PC-3 (cell line): ENCODE measurements around the gene NNAT. TPM values are rescaled to one million over a fixed set of nuclear protein-coding genes. Genes with fewer than 3 reads are reported as not detected.

Experiments
- ATAC-seq: fragments of 200-7000 bp; cut with Tn5 transposase; 2 replicates; pipeline ENCODE4 v1.9.1; 2020; ENCODE audit warnings: mild to moderate bottlenecking, moderate library complexity
- BruUV-seq: library from RNA; stranded (reverse); fragments of 400-500 nt; replicated peaks from 2 replicates; lab custom pipeline; 2021; lab: Mats Ljungman, UMichigan
- CTCF ChIA-PET: fragments of 300-600 bp; sonication (Branson Sonifier 250); formaldehyde crosslinking; loops from one replicate; lab custom pipeline; 2022; ENCODE audit warnings: antibody characterized with exemption; lab: Charles Lee
- POLR2A ChIA-PET: fragments of 300-600 bp; sonication (Branson Sonifier 250); formaldehyde crosslinking; loops from one replicate; lab custom pipeline; 2022; ENCODE audit warnings: antibody characterized with exemption; ENCODE audit not compliant: unreplicated experiment; lab: Charles Lee
- DNase-seq: peaks from one replicate; pipeline ENCODE4 v3.0.0-alpha.2; 2015
- H2AFZ ChIP-seq: fragments of 300-600 bp; sonication (generic); 2 replicates; pipeline ENCODE4 v1.6.0; 2016; ENCODE audit warnings: antibody characterized with exemption, low read length
- H3F3A ChIP-seq: fragments of 300-600 bp; sonication (generic); one replicate; pipeline ENCODE4 v1.6.0; 2017; ENCODE audit warnings: antibody characterized with exemption, low read length, control low read depth, mild to moderate bottlenecking; ENCODE audit not compliant: unreplicated experiment
- H3K27ac ChIP-seq: fragments of 300-600 bp; sonication (generic); 2 replicates; pipeline ENCODE4 v1.5.1; 2016; ENCODE audit warnings: mild to moderate bottlenecking, low read length
- H3K27me3 ChIP-seq: fragments of 300-600 bp; sonication (generic); 2 replicates; pipeline ENCODE4 v1.6.1; 2016; ENCODE audit warnings: low read length, mixed read lengths
- H3K36me3 ChIP-seq: fragments of 300-600 bp; sonication (generic); 2 replicates; pipeline ENCODE4 v1.6.1; 2016; ENCODE audit warnings: low read depth, mixed run types, low read length, mixed read lengths
- H3K4me1 ChIP-seq: fragments of 300-600 bp; sonication (generic); 2 replicates; pipeline ENCODE4 v1.5.1; 2016; ENCODE audit warnings: low read length; ENCODE audit not compliant: insufficient read depth
- H3K4me2 ChIP-seq: fragments of 300-600 bp; sonication (generic); 2 replicates; pipeline ENCODE4 v1.6.0; 2016; ENCODE audit warnings: low read length
- H3K4me3 ChIP-seq: fragments of 300-600 bp; sonication (generic); 2 replicates; pipeline ENCODE4 v1.5.1; 2016; ENCODE audit warnings: mild to moderate bottlenecking, low read length, mixed read lengths
- H3K79me2 ChIP-seq: fragments of 300-600 bp; sonication (generic); 2 replicates; pipeline ENCODE4 v1.6.1; 2017; ENCODE audit warnings: low read length, mixed read lengths
- H3K9ac ChIP-seq: fragments of 300-600 bp; sonication (generic); 2 replicates; pipeline ENCODE4 v1.6.0; 2016; ENCODE audit warnings: mild to moderate bottlenecking, low read length
- H3K9me2 ChIP-seq: fragments of 300-600 bp; sonication (generic); replicated peaks from 2 replicates; pipeline ENCODE4 v1.6.1; 2016; ENCODE audit warnings: mixed run types, low read length, mixed read lengths
- H3K9me3 ChIP-seq: fragments of 300-600 bp; sonication (generic); 2 replicates; pipeline ENCODE4 v1.6.1; 2016; ENCODE audit warnings: low read length, mixed read lengths
- H4K20me1 ChIP-seq: fragments of 300-600 bp; sonication (generic); 2 replicates; pipeline ENCODE4 v1.6.1; 2016; ENCODE audit warnings: low read length, mixed read lengths
- EZH2 ChIP-seq: fragments of 300-600 bp; sonication (generic); IDR thresholded peaks from one replicate; pipeline ENCODE4 v1.6.1; 2017; ENCODE audit warnings: antibody characterized with exemption, mild to moderate bottlenecking, low read length; ENCODE audit not compliant: unreplicated experiment
- EZH2phosphoT487 ChIP-seq: fragments of 300-600 bp; sonication (generic); IDR thresholded peaks from 2 replicates; pipeline ENCODE4 v1.6.1; 2018; ENCODE audit warnings: mild to moderate bottlenecking, antibody characterized with exemption, low read length, borderline replicate concordance
- intact Hi-C: fragments of 100-400 bp; cut with micrococcal nuclease; formaldehyde crosslinking; loops from 2 replicates; pipeline ENCODE4 v1.9.0; 2023
- total RNA-seq: library from RNA; depleted of rRNA; stranded (reverse); fragments of >200 nt; gene quantifications from 2 replicates; pipeline ENCODE4 v1.2.3, GENCODE V29; 2014
- TF ChIP-seq, protein P1 (sequence below): fragments of 300-600 bp; sonication (generic); conservative IDR thresholded peaks from 2 replicates; pipeline ENCODE4 v1.5.1; 2017; ENCODE audit warnings: antibody characterized with exemption, low read depth, mild to moderate bottlenecking, low read length

The NNAT gene
- total RNA-seq, 1 experiment from 2014 or later, result not detected

GRCh38 chr20:37518059-37518458 is 3.0 kb upstream of the NNAT start:
- no peak for DNase-seq
- Histone ChIP-seq H3K4me3 (no peak overlapping the region), H3K9me2 (no peaks in the 10 kb centered on the region), H3K27me3 (no peaks in the 10 kb centered on the region), H3K9me3 (no peaks in the 10 kb centered on the region), H3F3A (no peaks in the 10 kb centered on the region), H3K4me1 (peaks cover 11% of the 10 kb centered on the region), H2AFZ (no peak overlapping the region), H3K27ac (no peak overlapping the region), H3K4me2 (no peak overlapping the region), H4K20me1 (peaks cover 48% of the 10 kb centered on the region), H3K9ac (no peak overlapping the region), H3K79me2 (peaks cover 98% of the 10 kb centered on the region), H3K36me3 (peaks cover 48% of the 10 kb centered on the region)
- TF ChIP-seq EZH2 (no peak), EZH2phosphoT487 (no peak)
- TF ChIP-seq, protein P1, sequence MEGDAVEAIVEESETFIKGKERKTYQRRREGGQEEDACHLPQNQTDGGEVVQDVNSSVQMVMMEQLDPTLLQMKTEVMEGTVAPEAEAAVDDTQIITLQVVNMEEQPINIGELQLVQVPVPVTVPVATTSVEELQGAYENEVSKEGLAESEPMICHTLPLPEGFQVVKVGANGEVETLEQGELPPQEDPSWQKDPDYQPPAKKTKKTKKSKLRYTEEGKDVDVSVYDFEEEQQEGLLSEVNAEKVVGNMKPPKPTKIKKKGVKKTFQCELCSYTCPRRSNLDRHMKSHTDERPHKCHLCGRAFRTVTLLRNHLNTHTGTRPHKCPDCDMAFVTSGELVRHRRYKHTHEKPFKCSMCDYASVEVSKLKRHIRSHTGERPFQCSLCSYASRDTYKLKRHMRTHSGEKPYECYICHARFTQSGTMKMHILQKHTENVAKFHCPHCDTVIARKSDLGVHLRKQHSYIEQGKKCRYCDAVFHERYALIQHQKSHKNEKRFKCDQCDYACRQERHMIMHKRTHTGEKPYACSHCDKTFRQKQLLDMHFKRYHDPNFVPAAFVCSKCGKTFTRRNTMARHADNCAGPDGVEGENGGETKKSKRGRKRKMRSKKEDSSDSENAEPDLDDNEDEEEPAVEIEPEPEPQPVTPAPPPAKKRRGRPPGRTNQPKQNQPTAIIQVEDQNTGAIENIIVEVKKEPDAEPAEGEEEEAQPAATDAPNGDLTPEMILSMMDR, result no peak
- no TSS peak for BruUV-seq
- no peak for ATAC-seq
- intact Hi-C loops, result no loop called here
- ChIA-PET POLR2A (no interaction called here), CTCF (no interaction called here)

DNA sequence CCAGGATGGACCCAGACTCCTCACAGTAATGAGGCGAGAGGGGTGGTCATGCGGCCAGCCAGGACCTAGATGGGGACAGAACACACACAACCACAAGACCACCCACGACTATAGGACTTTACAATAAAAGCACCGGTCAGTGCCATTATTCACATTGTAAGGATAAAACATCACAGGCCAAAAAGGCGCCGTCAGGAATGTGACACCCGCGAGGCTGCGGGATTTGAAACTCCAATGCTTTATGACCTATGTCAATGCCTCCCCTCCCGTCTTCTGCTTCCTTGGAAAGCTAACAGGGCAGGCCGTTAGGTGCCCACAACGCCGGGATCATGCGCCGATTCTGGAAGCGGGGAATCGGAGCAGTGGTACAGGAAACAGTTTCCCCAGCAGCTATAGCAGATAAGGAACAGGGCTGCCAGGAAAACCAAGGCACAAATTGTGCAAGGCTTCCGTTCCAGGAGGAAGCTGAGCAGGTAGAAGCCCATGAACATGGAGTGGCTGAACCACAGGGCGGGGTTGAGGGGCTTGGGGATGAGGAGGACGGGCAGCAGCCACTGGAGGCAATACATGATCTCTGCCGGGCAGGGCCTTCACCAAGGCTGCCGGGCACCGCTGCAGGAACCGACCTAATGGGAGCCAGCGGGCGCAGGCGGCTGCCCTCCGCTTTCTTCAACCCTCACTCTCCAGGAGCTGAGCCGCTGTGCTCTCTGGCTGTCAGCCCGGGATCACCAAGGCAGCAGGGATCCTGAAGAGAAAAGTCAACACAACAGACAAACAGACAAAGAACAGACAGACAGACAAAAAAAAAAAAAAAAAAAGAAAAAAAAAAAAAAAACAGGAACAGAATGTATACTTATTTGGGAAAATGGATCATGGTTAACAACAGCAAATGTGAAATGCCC is 2.2 kb upstream of the NNAT start:
- ChIA-PET POLR2A (no interaction called here), CTCF (no interaction called here)
- no peak overlapping the region for H3K4me2 ChIP-seq
- H4K20me1 ChIP-seq, result peaks cover 56% of the 10 kb centered on the region
- DNase-seq (no peak), ATAC-seq (no peak)
- H2AFZ ChIP-seq, result no peak overlapping the region
- intact Hi-C loops, result no loop called here
- no TSS peak for BruUV-seq
- peaks cover 99% of the 10 kb centered on the region for H3K79me2 ChIP-seq
- H3K27me3 ChIP-seq, result no peaks in the 10 kb centered on the region
- no peak overlapping the region for H3K27ac ChIP-seq
- TF ChIP-seq EZH2phosphoT487 (no peak), EZH2 (no peak)
- TF ChIP-seq, protein P1, result no peak
- peaks cover 42% of the 10 kb centered on the region for H3K36me3 ChIP-seq
- no peaks in the 10 kb centered on the region for H3K9me3 ChIP-seq
- no peaks in the 10 kb centered on the region for H3K9me2 ChIP-seq
- peaks cover 12% of the 10 kb centered on the region for H3K4me1 ChIP-seq
- no peak overlapping the region for H3K4me3 ChIP-seq
- H3K9ac ChIP-seq, result no peak overlapping the region
- H3F3A ChIP-seq, result no peaks in the 10 kb centered on the region
